HCT116 (cell line): Measurements from ENCODE around the gene NELL1. TPM values are rescaled to one million over a fixed set of nuclear protein-coding genes. Genes with fewer than 3 reads are reported as not detected.

Source experiments
- ATAC-seq: fragments of 200-7000 bp; cut with Tn5 transposase; 2 replicates; pipeline ENCODE4 v1.9.1; 2020; ENCODE audit warnings: mild to moderate bottlenecking, moderate library complexity
- BruUV-seq: library from RNA; stranded (reverse); fragments of 400-500 nt; replicated peaks from 2 replicates; lab custom pipeline; 2021; lab: Mats Ljungman, UMichigan
- CTCF ChIA-PET: fragments of 300-600 bp; sonication (Branson Sonifier 250); formaldehyde crosslinking; loops from one replicate; lab custom pipeline; 2021; ENCODE audit warnings: antibody characterized with exemption; lab: Charles Lee
- POLR2A ChIA-PET: fragments of 300-600, 350-600 bp; sonication (Branson Sonifier 250); formaldehyde crosslinking; loops from one replicate; lab custom pipeline; 2021; ENCODE audit warnings: antibody characterized with exemption; lab: Charles Lee
- RAD21 ChIA-PET, 2 experiments: fragments of 300-600 bp; sonication (Branson Sonifier 250); formaldehyde crosslinking; loops; one replicate each; lab custom pipeline; 2023; ENCODE audit warnings: low total read pairs in 2 of 2; ENCODE audit not compliant: uncharacterized antibody in 2 of 2, unreplicated experiment in 2 of 2, low non-redundant PET in 1 of 2; lab: Charles Lee
- DNase-seq: peaks from one replicate; pipeline ENCODE4 v3.0.0-alpha.2; 2010; ENCODE audit warnings: low read depth, low spot score
- H2AFZ ChIP-seq: fragments of 200-600 bp; shearing (Covaris generic), sonication (generic); 2 replicates; pipeline ENCODE4 v1.6.1; 2017; ENCODE audit warnings: low read depth, mixed run types, mixed read lengths, antibody characterized with exemption, low read length; ENCODE audit not compliant: poor library complexity, severe bottlenecking
- H3K27ac ChIP-seq: 2 replicates; pipeline ENCODE4 v1.5.1; 2012; ENCODE audit warnings: low read depth, low read length
- H3K27me3 ChIP-seq: fragments of 200-600 bp; sonication (generic); 2 replicates; pipeline ENCODE4 v1.6.1; 2016; ENCODE audit warnings: mixed run types, low read length, mixed read lengths; ENCODE audit not compliant: insufficient read depth
- H3K36me3 ChIP-seq, 2 experiments: fragments of 200-500 bp in 1 of 2; fragments of 200-600 bp in 1 of 2; sonication (Bioruptor generic) in 1 of 2; sonication (generic) in 1 of 2; 2 replicates each; pipeline versions ENCODE4 v1.5.1 to v1.6.1; 2014 to 2016; ENCODE audit warnings: low read length in 2 of 2, inconsistent platforms in 1 of 2, mixed read lengths in 1 of 2, mixed run types in 1 of 2; ENCODE audit not compliant: insufficient read depth in 2 of 2, control insufficient read depth in 1 of 2
- H3K4me1 ChIP-seq, 2 experiments: fragments of 200-600 bp in 1 of 2; sonication (generic) in 1 of 2; 2 replicates each; pipeline versions ENCODE4 v1.5.1 to v1.6.1; 2012 to 2017; ENCODE audit warnings: low read length in 2 of 2, inconsistent platforms in 1 of 2, mild to moderate bottlenecking in 1 of 2, mixed read lengths in 1 of 2, mixed run types in 1 of 2, moderate library complexity in 1 of 2; ENCODE audit not compliant: insufficient read depth in 2 of 2, control insufficient read depth in 1 of 2
- H3K4me2 ChIP-seq: fragments of 200-600 bp; sonication (generic); 2 replicates; pipeline ENCODE4 v1.6.1; 2017; ENCODE audit warnings: mixed run types, low read length, mixed read lengths
- H3K4me3 ChIP-seq, 2 experiments: fragments of 200-600 bp in 1 of 2; sonication (generic) in 1 of 2; replicated peaks in 1 of 2; 2 replicates each; pipeline ENCODE4 v1.5.1; 2011 to 2016; ENCODE audit warnings: low read length in 2 of 2, control low read depth in 1 of 2, low read depth in 1 of 2, mild to moderate bottlenecking in 1 of 2, mixed read lengths in 1 of 2, mixed run types in 1 of 2
- H3K79me2 ChIP-seq: fragments of 200-600 bp; sonication (generic); 2 replicates; pipeline ENCODE4 v1.6.1; 2017; ENCODE audit warnings: mild to moderate bottlenecking, mixed run types, low read length, moderate library complexity, mixed read lengths; ENCODE audit not compliant: insufficient read depth
- H3K9ac ChIP-seq: fragments of 200-600 bp; sonication (generic); 2 replicates; pipeline ENCODE4 v1.6.1; 2016; ENCODE audit warnings: low read length, mixed read lengths
- H3K9me2 ChIP-seq: fragments of 200-600 bp; sonication (generic), shearing (Covaris generic); 2 replicates; pipeline ENCODE4 v1.6.1; 2017; ENCODE audit warnings: mixed run types, mild to moderate bottlenecking, moderate library complexity; ENCODE audit not compliant: insufficient read depth
- H3K9me3 ChIP-seq, 2 experiments: fragments of 200-500 bp in 1 of 2; fragments of 200-600 bp in 1 of 2; sonication (Bioruptor generic) in 1 of 2; sonication (generic) in 1 of 2; 2 replicates each; pipeline ENCODE4 v1.6.1; 2014 to 2017; ENCODE audit warnings: low read length in 2 of 2, mixed read lengths in 2 of 2, inconsistent platforms in 1 of 2, low read depth in 1 of 2, mild to moderate bottlenecking in 1 of 2, mixed run types in 1 of 2, moderate library complexity in 1 of 2; ENCODE audit not compliant: control insufficient read depth in 1 of 2, insufficient read depth in 1 of 2
- H4K20me1 ChIP-seq: fragments of 200-600 bp; sonication (generic), shearing (Covaris generic); 2 replicates; pipeline ENCODE4 v1.6.1; 2017; ENCODE audit warnings: mixed run types, mild to moderate bottlenecking, moderate library complexity; ENCODE audit not compliant: insufficient read depth
- CEBPB ChIP-seq: IDR thresholded peaks from 2 replicates; pipeline ENCODE4 v1.6.1; 2012; ENCODE audit warnings: low read depth
- EZH2phosphoT487 ChIP-seq: fragments of 200-600 bp; IDR thresholded peaks from 2 replicates; pipeline ENCODE4 v1.6.1; 2018; ENCODE audit warnings: antibody characterized with exemption, borderline replicate concordance
- FOSL1 ChIP-seq: IDR thresholded peaks from 2 replicates; pipeline ENCODE4 v1.6.1; 2012; ENCODE audit warnings: low read depth
- JUND ChIP-seq: IDR thresholded peaks from 2 replicates; pipeline ENCODE4 v1.6.1; 2012
- MAX ChIP-seq: IDR thresholded peaks from 2 replicates; pipeline ENCODE4 v1.6.1; 2012
- POLR2A ChIP-seq: IDR thresholded peaks from 2 replicates; pipeline ENCODE4 v1.7.0; 2011; ENCODE audit warnings: borderline replicate concordance; ENCODE audit not compliant: insufficient read depth, insufficient read length; ENCODE audit errors: extremely low read depth
- SRF ChIP-seq: IDR thresholded peaks from 2 replicates; pipeline ENCODE4 v1.6.1; 2012; ENCODE audit warnings: low read depth
- TCF7L2 ChIP-seq: IDR thresholded peaks from 2 replicates; pipeline ENCODE4 v1.7.0; 2011; ENCODE audit warnings: borderline replicate concordance, inconsistent platforms; ENCODE audit not compliant: insufficient read depth, insufficient read length; ENCODE audit errors: extremely low read depth
- ZBTB33 ChIP-seq: IDR thresholded peaks from 2 replicates; pipeline ENCODE4 v1.6.1; 2011; ENCODE audit warnings: mild to moderate bottlenecking, low read length, moderate library complexity; ENCODE audit not compliant: insufficient replicate concordance; ENCODE audit errors: extremely low read depth
- ZNF274 ChIP-seq: fragments of 200-500 bp; sonication (Bioruptor generic); IDR thresholded peaks from 2 replicates; pipeline ENCODE4 v1.6.1; 2014; ENCODE audit warnings: mild to moderate bottlenecking, low read depth, low read length, inconsistent platforms
- intact Hi-C: fragments of 100-400 bp; cut with micrococcal nuclease; formaldehyde crosslinking; loops from 2 replicates; pipeline ENCODE4 v1.10.0; 2022
- total RNA-seq: library from RNA; stranded (reverse); gene quantifications from one replicate; pipeline ENCODE4 v1.2.1, GENCODE V29; 2021; ENCODE audit not compliant: unreplicated experiment
- TF ChIP-seq, protein P1 (sequence below): IDR thresholded peaks from 2 replicates; pipeline ENCODE4 v1.6.1; 2012
- TF ChIP-seq, protein P2 (sequence below), 3 experiments: fragments of 200-600 bp in 1 of 3; sonication (generic) in 1 of 3; IDR thresholded peaks in 2 of 3; conservative IDR thresholded peaks in 1 of 3; 2 replicates each; pipeline ENCODE4 v1.5.1; 2012 to 2017; ENCODE audit warnings: low read depth in 2 of 3, low read length in 2 of 3, antibody characterized with exemption in 1 of 3, borderline replicate concordance in 1 of 3, control low read depth in 1 of 3, mild to moderate bottlenecking in 1 of 3, mixed read lengths in 1 of 3, mixed run types in 1 of 3, moderate library complexity in 1 of 3; ENCODE audit not compliant: insufficient read depth in 1 of 3

The NELL1 gene
- total RNA-seq, 1 experiment from 2014 or later = not detected

DNA sequence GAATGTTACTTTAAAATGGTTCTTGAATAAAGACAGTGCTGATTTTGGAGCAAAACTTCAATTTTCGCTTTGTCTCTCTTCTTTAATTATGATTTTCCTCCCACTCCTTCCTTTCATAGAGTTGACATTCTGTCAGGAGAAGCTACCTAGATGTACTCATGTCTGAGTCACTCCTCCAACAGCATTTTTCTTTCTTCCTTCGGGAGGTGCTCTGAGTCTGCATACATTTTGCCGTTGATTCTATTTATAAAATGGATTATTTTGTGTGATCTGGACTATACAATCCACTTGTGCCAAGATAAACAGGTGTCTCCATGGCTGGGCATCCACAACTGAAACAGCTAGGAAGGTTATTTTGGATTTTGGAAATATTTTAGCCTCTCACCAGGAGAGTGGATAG is 935.2 kb downstream of the NELL1 start (continued):
- TF ChIP-seq ZBTB33 (no peak), FOSL1 (no peak), SRF (no peak), EZH2phosphoT487 (no peak), ZNF274 (no peak), MAX (no peak)
- TF ChIP-seq, protein P1, sequence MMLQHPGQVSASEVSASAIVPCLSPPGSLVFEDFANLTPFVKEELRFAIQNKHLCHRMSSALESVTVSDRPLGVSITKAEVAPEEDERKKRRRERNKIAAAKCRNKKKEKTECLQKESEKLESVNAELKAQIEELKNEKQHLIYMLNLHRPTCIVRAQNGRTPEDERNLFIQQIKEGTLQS = no peak

- no peaks in the 10 kb centered on the region for H3K9me2 ChIP-seq
- ATAC-seq = no peak
- peaks cover 3 to 18% of the 10 kb centered on the region in 2 experiments; a peak in 2 of 4 replicates for H3K9me3 ChIP-seq
- BruUV-seq = no TSS peak
- intact Hi-C loops = no loop called here
- no peak overlapping the region for H3K4me2 ChIP-seq
- H3K27me3 ChIP-seq = no peaks in the 10 kb centered on the region
- TF ChIP-seq TCF7L2 (no peak), MAX (no peak), SRF (no peak), POLR2A (no peak), JUND (no peak), CEBPB (no peak)
- TF ChIP-seq, protein P1 = no peak
- TF ChIP-seq, protein P2, sequence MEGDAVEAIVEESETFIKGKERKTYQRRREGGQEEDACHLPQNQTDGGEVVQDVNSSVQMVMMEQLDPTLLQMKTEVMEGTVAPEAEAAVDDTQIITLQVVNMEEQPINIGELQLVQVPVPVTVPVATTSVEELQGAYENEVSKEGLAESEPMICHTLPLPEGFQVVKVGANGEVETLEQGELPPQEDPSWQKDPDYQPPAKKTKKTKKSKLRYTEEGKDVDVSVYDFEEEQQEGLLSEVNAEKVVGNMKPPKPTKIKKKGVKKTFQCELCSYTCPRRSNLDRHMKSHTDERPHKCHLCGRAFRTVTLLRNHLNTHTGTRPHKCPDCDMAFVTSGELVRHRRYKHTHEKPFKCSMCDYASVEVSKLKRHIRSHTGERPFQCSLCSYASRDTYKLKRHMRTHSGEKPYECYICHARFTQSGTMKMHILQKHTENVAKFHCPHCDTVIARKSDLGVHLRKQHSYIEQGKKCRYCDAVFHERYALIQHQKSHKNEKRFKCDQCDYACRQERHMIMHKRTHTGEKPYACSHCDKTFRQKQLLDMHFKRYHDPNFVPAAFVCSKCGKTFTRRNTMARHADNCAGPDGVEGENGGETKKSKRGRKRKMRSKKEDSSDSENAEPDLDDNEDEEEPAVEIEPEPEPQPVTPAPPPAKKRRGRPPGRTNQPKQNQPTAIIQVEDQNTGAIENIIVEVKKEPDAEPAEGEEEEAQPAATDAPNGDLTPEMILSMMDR (IDR thresholded peaks at IDR 0.05 in 2 of 3, conservative IDR thresholded peaks at IDR 0.05 in 1 of 3; ENCODE audit: borderline replicate concordance in 1 of 3, insufficient read depth in 1 of 3, low read depth in 2 of 3, low read length in 2 of 3) = no peak
- no peak overlapping the region for H3K4me3 ChIP-seq
- POLR2A ChIA-PET = no interaction called here
- no peaks in the 10 kb centered on the region for H4K20me1 ChIP-seq
- no peaks in the 10 kb centered on the region for H3K4me1 ChIP-seq
- CTCF ChIA-PET = no interaction called here
- H3K79me2 ChIP-seq = no peaks in the 10 kb centered on the region
- H3K36me3 ChIP-seq = no peaks in the 10 kb centered on the region
- RAD21 ChIA-PET = no interaction called here
- no peak overlapping the region for H3K9ac ChIP-seq
- H2AFZ ChIP-seq = no peak overlapping the region
- H3K27ac ChIP-seq = no peak overlapping the region
- DNase-seq = no peak
Measured at GRCh38 chr11:21612326-21612725, 942.9 kb downstream of the NELL1 start.
